ENCODE data around the gene CD300LG. TPM values are rescaled to one million over a fixed set of nuclear protein-coding genes. Genes with fewer than 3 reads are reported as not detected.
A peak's percentile ranks its signal among the peaks of the same experiment; 100 is the strongest.
"Not testable (repeated sequence)": the region's sequence is repeated elsewhere in the genome, so short reads cannot be mapped to it uniquely, and the experiment has no call there.

The CD300LG gene
- total RNA-seq = 1 to 10 TPM; 1.1 to 6.8 TPM
- polyA plus RNA-seq = 1 to 10 TPM; 1.4 to 3.6 TPM
- long read RNA-seq, donor 1 = 0 reads
- long read RNA-seq, donor 2 = 0 reads
- long read RNA-seq, donor 3 = 0 reads
- long read RNA-seq, donor 4 = 0 reads
- long read RNA-seq, donor 5 = 0 reads

GRCh38 chr17:43846963-43847371 lies at the start of gene CD300LG:
Gene CD300LG (plus strand): TSS chr17:43847176. CDS start chr17:43847217, 41 bp downstream.
- Histone ChIP-seq H3K9ac (ENCODE audit: insufficient read depth in 1 of 2, low read length in 2 of 2) (no peak within 1 kb of the TSS), H3K27ac (ENCODE audit: low read depth in 1 of 2, low read length in 1 of 2) (peak within 1 kb of the TSS; percentile 56 to 74), H3K4me1 (ENCODE audit: control insufficient read depth in 5 of 5, insufficient read depth in 5 of 5, low read length in 5 of 5) (peaks cover 0 to 7% (median 0%) of the 10 kb centered on the region in 5 donors), H3K9me3 (ENCODE audit: control insufficient read depth in 4 of 4, insufficient read depth in 3 of 4, low read length in 3 of 4) (no peaks in the 10 kb centered on the region), H3K4me3 (no peak within 1 kb of the TSS), H3K27me3 (ENCODE audit: control insufficient read depth in 3 of 3, insufficient read depth in 3 of 3, low read length in 2 of 3) (no peaks in the 10 kb centered on the region), H3K36me3 (ENCODE audit: control insufficient read depth in 4 of 4, insufficient read depth in 4 of 4, low read length in 4 of 4) (no peaks in the 10 kb centered on the region)
- ATAC-seq (ENCODE audit: insufficient read depth, low FRiP score) (no peak), DNase-seq (no peak)
- no peak for TF ChIP-seq CTCF (IDR thresholded peaks at IDR 0.05; ENCODE audit: control extremely low read depth, extremely low read depth)
- WGBS, 2 donors = 25 to 28% methylated on average over 17 of the region's 17 CpGs

GRCh38 chr17:43798024-43798423 lies 49.0 kb upstream of the CD300LG start:
- not testable (repeated sequence) for H3K9me3 ChIP-seq (ENCODE audit: control insufficient read depth in 4 of 4, insufficient read depth in 3 of 4, low read length in 3 of 4); H3K27me3 ChIP-seq (ENCODE audit: control insufficient read depth in 3 of 3, insufficient read depth in 3 of 3, low read length in 2 of 3); ATAC-seq (ENCODE audit: insufficient read depth, low FRiP score); DNase-seq; H3K27ac ChIP-seq (ENCODE audit: low read depth in 1 of 2, low read length in 1 of 2); H3K4me1 ChIP-seq (ENCODE audit: control insufficient read depth in 5 of 5, insufficient read depth in 5 of 5, low read length in 5 of 5); H3K9ac ChIP-seq (ENCODE audit: insufficient read depth in 1 of 2, low read length in 2 of 2); H3K4me3 ChIP-seq
- peaks cover 0 to 14% (median 1%) of the 10 kb centered on the region in 4 donors for H3K36me3 ChIP-seq (ENCODE audit: control insufficient read depth in 4 of 4, insufficient read depth in 4 of 4, low read length in 4 of 4)
- 79 to 96% methylated on average over 8 of the region's 9 CpGs for WGBS, 2 donors

- Histone ChIP-seq H3K4me1 (ENCODE audit: control insufficient read depth in 5 of 5, insufficient read depth in 5 of 5, low read length in 5 of 5) (no peaks in the 10 kb centered on the region), H3K9ac (ENCODE audit: insufficient read depth in 1 of 2, low read length in 2 of 2) (no peak overlapping the region), H3K4me3 (no peak overlapping the region), H3K27me3 (ENCODE audit: control insufficient read depth in 3 of 3, insufficient read depth in 3 of 3, low read length in 2 of 3) (no peaks in the 10 kb centered on the region), H3K9me3 (ENCODE audit: control insufficient read depth in 4 of 4, insufficient read depth in 3 of 4, low read length in 3 of 4) (no peaks in the 10 kb centered on the region), H3K27ac (ENCODE audit: low read depth in 1 of 2, low read length in 1 of 2) (no peak overlapping the region), H3K36me3 (ENCODE audit: control insufficient read depth in 4 of 4, insufficient read depth in 4 of 4, low read length in 4 of 4) (peaks cover 0 to 14% (median 1%) of the 10 kb centered on the region in 4 donors)
- ATAC-seq (ENCODE audit: insufficient read depth, low FRiP score) (no peak), DNase-seq (no peak)
- TF ChIP-seq CTCF (IDR thresholded peaks at IDR 0.05; ENCODE audit: control extremely low read depth, extremely low read depth) = no peak
- 90 to 92% methylated on average over 2 of the region's 2 CpGs for WGBS, 2 donors
Measured at GRCh38 chr17:43799047-43799446, 47.9 kb upstream of the CD300LG start.

GRCh38 chr17:43800736-43801135 lies 46.2 kb upstream of the CD300LG start:
- 94 to 95% methylated on average over 3 of the region's 3 CpGs for WGBS, 2 donors
- H3K9me3 ChIP-seq (ENCODE audit: control insufficient read depth in 4 of 4, insufficient read depth in 3 of 4, low read length in 3 of 4) = no peaks in the 10 kb centered on the region

More at GRCh38 chr17:43800736-43801135, 46.2 kb upstream of the CD300LG start:
- H3K36me3 ChIP-seq (ENCODE audit: control insufficient read depth in 4 of 4, insufficient read depth in 4 of 4, low read length in 4 of 4) = peaks cover 0 to 16% (median 1%) of the 10 kb centered on the region in 4 donors
- no peak overlapping the region for H3K9ac ChIP-seq (ENCODE audit: insufficient read depth in 1 of 2, low read length in 2 of 2)
- H3K27me3 ChIP-seq (ENCODE audit: control insufficient read depth in 3 of 3, insufficient read depth in 3 of 3, low read length in 2 of 3) = no peaks in the 10 kb centered on the region
- DNase-seq = no peak
- no peaks in the 10 kb centered on the region for H3K4me1 ChIP-seq (ENCODE audit: control insufficient read depth in 5 of 5, insufficient read depth in 5 of 5, low read length in 5 of 5)
- H3K4me3 ChIP-seq = no peak overlapping the region
- TF ChIP-seq CTCF (IDR thresholded peaks at IDR 0.05; ENCODE audit: control extremely low read depth, extremely low read depth) = no peak
- ATAC-seq (ENCODE audit: insufficient read depth, low FRiP score) = no peak
- no peak overlapping the region for H3K27ac ChIP-seq (ENCODE audit: low read depth in 1 of 2, low read length in 1 of 2)
